ENCODE measurements around the gene DLG4.
A peak's percentile ranks its signal among the peaks of the same experiment; 100 is the strongest.
"Not testable (repeated sequence)": the region's sequence is repeated elsewhere in the genome, so short reads cannot be mapped to it uniquely, and the experiment has no call there.

DLG4 gene

DNA sequence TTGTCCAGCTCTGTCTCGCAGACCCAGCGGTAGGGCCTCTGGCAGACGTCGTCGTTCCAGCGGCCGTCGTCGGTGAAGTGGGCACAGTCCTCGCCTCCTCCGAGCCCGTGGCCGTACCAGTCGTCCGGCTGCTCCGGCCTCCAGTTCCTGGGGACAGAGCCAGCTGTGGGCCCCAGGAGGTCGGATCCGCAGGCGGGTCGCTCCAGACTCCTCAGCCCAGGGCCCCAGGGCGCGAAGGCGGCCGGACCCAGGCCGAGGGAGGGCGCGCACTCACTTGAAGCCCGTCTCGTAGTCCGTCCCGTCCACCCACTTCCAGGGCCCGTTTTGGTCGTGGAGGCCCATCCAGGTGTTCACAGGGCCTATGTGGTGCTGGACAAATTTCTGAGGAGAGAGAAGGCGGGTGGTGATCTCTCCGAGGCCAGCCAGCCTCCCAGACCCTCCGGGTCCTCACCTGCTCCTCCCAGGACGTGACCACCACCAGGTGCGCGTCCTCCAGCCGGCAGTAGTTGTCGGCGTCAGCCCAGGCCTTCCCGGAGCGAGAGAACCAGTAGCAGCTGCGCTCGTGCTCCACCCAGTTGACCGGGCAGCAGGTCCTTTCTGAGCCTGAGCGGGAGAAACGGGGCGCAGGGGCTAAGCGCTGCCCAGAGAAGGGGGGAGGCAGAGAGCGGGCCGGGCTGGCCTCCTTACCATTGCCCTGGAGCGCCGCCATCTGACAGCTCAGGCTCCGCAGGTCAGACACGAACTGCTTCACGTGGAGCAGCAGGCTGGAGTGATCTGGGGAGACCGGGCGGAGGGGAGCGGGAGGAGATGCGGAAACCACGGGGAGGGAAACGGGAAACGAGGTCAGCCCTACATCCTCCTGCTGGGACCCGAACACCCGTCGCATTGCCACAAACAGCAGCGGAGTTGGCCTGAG lies 45.7 kb downstream of the DLG4 start:
- Histone ChIP-seq H3K79me2 (no peaks in the 10 kb centered on the region), H3K4me3 (ENCODE audit: low read depth, low read length) (no peak overlapping the region), H3K9me3 (ENCODE audit: control insufficient read depth, low read length) (no peaks in the 10 kb centered on the region), H3K36me3 (ENCODE audit: control insufficient read depth, insufficient read depth, low read length) (no peaks in the 10 kb centered on the region), H3K4me2 (ENCODE audit: low read length) (no peak overlapping the region), H3K27me3 (ENCODE audit: control insufficient read depth, insufficient read depth, low read length) (no peaks in the 10 kb centered on the region), H3K27ac (no peak overlapping the region), H3K4me1 (peaks cover 16% of the 10 kb centered on the region), H3K9ac (no peak overlapping the region), H2AFZ (peak overlapping the region; percentile 13)
- TF ChIP-seq CTCF (IDR thresholded peaks at IDR 0.05), result no peak

DNA sequence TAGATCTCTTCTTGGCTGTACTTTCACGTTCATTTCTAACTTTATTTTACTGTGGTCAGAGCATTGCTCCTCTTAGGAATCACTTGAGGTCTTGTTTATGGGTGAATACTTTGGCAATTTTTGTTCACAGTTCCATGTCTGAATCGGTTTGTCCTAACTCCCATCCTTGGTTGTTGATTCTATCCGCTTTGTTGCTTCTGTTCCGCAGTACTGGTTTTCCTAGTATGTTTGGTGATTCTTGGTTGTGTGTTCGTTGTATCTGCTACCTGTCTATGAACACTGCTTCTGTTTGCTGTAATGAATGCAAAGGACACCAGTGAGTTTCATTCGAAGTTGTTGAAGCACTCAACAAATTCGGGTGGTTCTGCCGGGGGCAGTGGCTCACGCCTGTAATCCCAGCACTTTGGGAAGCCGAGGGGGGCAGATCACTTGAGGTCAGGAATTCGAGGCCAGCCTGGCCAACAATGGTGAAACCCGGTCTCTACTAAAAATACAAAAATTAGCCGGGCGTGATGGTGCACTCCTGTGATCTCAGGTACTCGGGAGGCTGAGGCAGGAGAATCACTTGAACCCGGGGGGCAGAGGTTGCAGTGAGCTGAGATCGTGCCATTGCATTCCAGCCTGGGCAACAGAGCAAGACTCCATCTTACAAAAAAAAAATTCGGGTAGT lies 47.0 kb downstream of the DLG4 start:
- H3K9ac ChIP-seq; H3K27ac ChIP-seq; H3K4me2 ChIP-seq (ENCODE audit: low read length); H3K9me3 ChIP-seq (ENCODE audit: control insufficient read depth, low read length); H3K79me2 ChIP-seq; H2AFZ ChIP-seq; H3K36me3 ChIP-seq (ENCODE audit: control insufficient read depth, insufficient read depth, low read length); H3K4me3 ChIP-seq (ENCODE audit: low read depth, low read length); H3K27me3 ChIP-seq (ENCODE audit: control insufficient read depth, insufficient read depth, low read length): not testable (repeated sequence)
- peaks cover 13% of the 10 kb centered on the region for H3K4me1 ChIP-seq

- not testable (repeated sequence) for H3K9ac ChIP-seq; H3K4me3 ChIP-seq (ENCODE audit: low read depth, low read length); H3K27ac ChIP-seq; H3K4me2 ChIP-seq (ENCODE audit: low read length); H2AFZ ChIP-seq; H3K27me3 ChIP-seq (ENCODE audit: control insufficient read depth, insufficient read depth, low read length); H3K9me3 ChIP-seq (ENCODE audit: control insufficient read depth, low read length); H3K79me2 ChIP-seq; H3K4me1 ChIP-seq; H3K36me3 ChIP-seq (ENCODE audit: control insufficient read depth, insufficient read depth, low read length)
Observed at GRCh38 chr17:7169565-7169908, 50.1 kb downstream of the DLG4 start.

DNA sequence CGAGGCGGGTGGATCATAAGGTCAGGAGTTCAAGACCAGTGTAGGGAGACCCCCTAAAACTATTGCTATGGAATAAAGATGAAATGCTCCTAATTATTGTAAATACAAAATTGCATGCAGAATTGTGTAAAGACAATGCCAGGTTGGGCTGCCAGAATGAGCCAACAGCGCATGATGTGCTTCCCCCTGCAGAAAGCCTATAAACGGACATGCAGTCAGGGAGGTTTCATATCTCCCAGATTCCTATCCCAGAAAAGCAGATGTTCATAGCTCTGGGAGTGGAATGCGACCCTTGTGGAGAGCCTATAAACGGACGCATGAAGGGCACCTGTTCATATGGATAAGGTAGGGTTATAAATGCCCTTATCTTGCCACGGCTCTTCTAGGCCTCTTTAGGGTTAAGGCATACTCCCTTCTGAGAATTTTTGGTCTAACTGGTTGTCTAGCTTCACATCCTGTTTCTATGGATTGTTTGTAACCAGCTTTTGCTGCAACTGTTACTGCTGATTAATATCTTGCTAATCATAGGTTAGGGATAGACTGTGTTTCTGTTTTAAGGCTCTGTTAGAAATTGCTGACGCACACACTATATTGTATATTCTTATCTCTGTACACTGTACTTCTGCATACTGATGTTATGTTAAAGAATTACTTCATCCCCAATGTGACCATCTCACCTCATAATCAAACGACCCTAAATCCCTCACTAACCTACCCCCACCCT lies 50.6 kb downstream of the DLG4 start:
- H3K27ac ChIP-seq; H3K4me1 ChIP-seq; H3K4me3 ChIP-seq (ENCODE audit: low read depth, low read length); H3K9ac ChIP-seq; H3K4me2 ChIP-seq (ENCODE audit: low read length); H3K9me3 ChIP-seq (ENCODE audit: control insufficient read depth, low read length); H3K79me2 ChIP-seq; H3K36me3 ChIP-seq (ENCODE audit: control insufficient read depth, insufficient read depth, low read length); H2AFZ ChIP-seq; H3K27me3 ChIP-seq (ENCODE audit: control insufficient read depth, insufficient read depth, low read length): not testable (repeated sequence)

GRCh38 chr17:7167832-7168231 lies 51.8 kb downstream of the DLG4 start:
- H3K9ac ChIP-seq, result no peak overlapping the region
- no peaks in the 10 kb centered on the region for H3K36me3 ChIP-seq (ENCODE audit: control insufficient read depth, insufficient read depth, low read length)
- no peaks in the 10 kb centered on the region for H3K27me3 ChIP-seq (ENCODE audit: control insufficient read depth, insufficient read depth, low read length)
- H3K27ac ChIP-seq, result no peak overlapping the region
- H2AFZ ChIP-seq, result no peak overlapping the region
- no peak overlapping the region for H3K4me3 ChIP-seq (ENCODE audit: low read depth, low read length)
- peaks cover 4% of the 10 kb centered on the region for H3K4me1 ChIP-seq
- no peak for TF ChIP-seq CTCF (IDR thresholded peaks at IDR 0.05)
- no peaks in the 10 kb centered on the region for H3K9me3 ChIP-seq (ENCODE audit: control insufficient read depth, low read length)
- no peak overlapping the region for H3K4me2 ChIP-seq (ENCODE audit: low read length)
- no peaks in the 10 kb centered on the region for H3K79me2 ChIP-seq

- no peak overlapping the region for H3K4me2 ChIP-seq (ENCODE audit: low read length)
- no peaks in the 10 kb centered on the region for H3K36me3 ChIP-seq (ENCODE audit: control insufficient read depth, insufficient read depth, low read length)
- H3K4me1 ChIP-seq, result peaks cover 4% of the 10 kb centered on the region
- H3K4me3 ChIP-seq (ENCODE audit: low read depth, low read length), result no peak overlapping the region
- no peak overlapping the region for H2AFZ ChIP-seq
- no peaks in the 10 kb centered on the region for H3K9me3 ChIP-seq (ENCODE audit: control insufficient read depth, low read length)
- H3K9ac ChIP-seq, result no peak overlapping the region
- no peaks in the 10 kb centered on the region for H3K27me3 ChIP-seq (ENCODE audit: control insufficient read depth, insufficient read depth, low read length)
- no peaks in the 10 kb centered on the region for H3K79me2 ChIP-seq
- H3K27ac ChIP-seq, result no peak overlapping the region
- no peak for TF ChIP-seq CTCF (IDR thresholded peaks at IDR 0.05)
Observed at GRCh38 chr17:7166873-7167272, 52.8 kb downstream of the DLG4 start.

- not testable (repeated sequence) for H3K79me2 ChIP-seq; H3K36me3 ChIP-seq (ENCODE audit: control insufficient read depth, insufficient read depth, low read length); H3K4me3 ChIP-seq (ENCODE audit: low read depth, low read length); H3K4me2 ChIP-seq (ENCODE audit: low read length); H3K9ac ChIP-seq; H3K4me1 ChIP-seq; H2AFZ ChIP-seq; H3K27me3 ChIP-seq (ENCODE audit: control insufficient read depth, insufficient read depth, low read length); H3K27ac ChIP-seq; H3K9me3 ChIP-seq (ENCODE audit: control insufficient read depth, low read length)
Observed at GRCh38 chr17:7159571-7159970, 60.1 kb downstream of the DLG4 start.

DNA sequence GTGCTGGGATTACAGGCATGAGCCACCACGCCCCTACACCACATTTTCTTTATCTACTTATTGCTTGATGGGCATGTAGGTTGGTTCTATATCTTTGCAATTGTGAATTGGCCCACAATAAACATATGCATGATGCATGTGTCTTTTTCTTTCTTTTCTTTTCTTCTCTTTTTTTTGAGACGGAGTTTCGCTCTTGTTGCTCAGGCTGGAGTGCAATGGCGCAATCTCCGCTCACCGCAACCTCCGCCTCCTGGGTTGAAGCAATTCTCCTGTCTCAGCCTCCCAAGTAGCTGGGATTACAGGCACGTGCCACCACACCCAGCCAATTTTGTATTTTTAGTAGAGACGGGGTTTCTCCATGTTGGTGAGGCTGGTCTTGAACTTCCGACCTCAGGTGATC lies 61.2 kb downstream of the DLG4 start:
- not testable (repeated sequence) for H3K36me3 ChIP-seq (ENCODE audit: control insufficient read depth, insufficient read depth, low read length); H3K9me3 ChIP-seq (ENCODE audit: control insufficient read depth, low read length); H3K79me2 ChIP-seq; H3K9ac ChIP-seq; H3K27ac ChIP-seq; H3K4me1 ChIP-seq; H2AFZ ChIP-seq; H3K4me2 ChIP-seq (ENCODE audit: low read length); H3K27me3 ChIP-seq (ENCODE audit: control insufficient read depth, insufficient read depth, low read length); H3K4me3 ChIP-seq (ENCODE audit: low read depth, low read length)
